K562 (cell line): ENCODE data around the gene NEUROD4. TPM values are rescaled to one million over a fixed set of nuclear protein-coding genes. Genes with fewer than 3 reads are reported as not detected.

Source experiments
- AFF1 ChIP-seq, 2 experiments: fragments of 450-650 bp; IDR thresholded peaks; 2 replicates each; pipeline ENCODE4 v1.6.1; 2018; ENCODE audit warnings: mild to moderate bottlenecking in 2 of 2, low read depth in 1 of 2; ENCODE audit not compliant: partially characterized antibody in 2 of 2
- ARID1B ChIP-seq: fragments of 450-650 bp; IDR thresholded peaks from 2 replicates; pipeline ENCODE4 v1.6.1; 2016; ENCODE audit warnings: antibody characterized with exemption, mild to moderate bottlenecking, inconsistent platforms
- BRCA1 ChIP-seq, 2 experiments: fragments of 450-650 bp in 1 of 2; sonication (generic) in 1 of 2; formaldehyde crosslinking in 1 of 2; IDR thresholded peaks; 2 replicates each; pipeline versions ENCODE4 v1.5.0 to v1.6.1; 2017 to 2020; ENCODE audit warnings: mild to moderate bottlenecking in 1 of 2, missing genetic modification reagents in 1 of 2
- CBFA2T3 ChIP-seq: fragments of 450-650 bp; IDR thresholded peaks from 2 replicates; pipeline ENCODE4 v1.6.1; 2017
- CBFB ChIP-seq: sonication (generic); formaldehyde crosslinking; IDR thresholded peaks from 2 replicates; pipeline ENCODE4 v1.4.0; 2020; ENCODE audit warnings: mild to moderate bottlenecking, missing genetic modification reagents
- CEBPG ChIP-seq, 3 experiments: fragments of 200-800 bp in 1 of 3; sonication (Bioruptor generic) in 1 of 3; sonication (generic) in 1 of 3; formaldehyde crosslinking in 1 of 3; IDR thresholded peaks in 2 of 3; conservative IDR thresholded peaks in 1 of 3; 2 replicates each; pipeline versions ENCODE4 v1.6.1 to v1.8.0; 2016 to 2022; ENCODE audit warnings: missing compliant biosample characterization in 2 of 3, missing genetic modification characterization in 2 of 3, mild to moderate bottlenecking in 1 of 3, missing genetic modification reagents in 1 of 3
- EHMT2 ChIP-seq: fragments of 450-650 bp; IDR thresholded peaks from 2 replicates; pipeline ENCODE4 v1.6.1; 2018; ENCODE audit warnings: antibody characterized with exemption
- HNRNPH1 ChIP-seq: fragments of 200-400 bp; formaldehyde crosslinking; optimal IDR thresholded peaks from 2 replicates; pipeline ENCODE3; 2017; ENCODE audit warnings: low read depth, mild to moderate bottlenecking, low read length, moderate library complexity
- KDM1A ChIP-seq, 2 experiments: fragments of 450-650 bp; IDR thresholded peaks; 2 replicates each; pipeline ENCODE4 v1.6.1; 2016; ENCODE audit warnings: mild to moderate bottlenecking in 2 of 2
- MAFF ChIP-seq: IDR thresholded peaks from 2 replicates; pipeline ENCODE4 v1.6.1; 2012; ENCODE audit warnings: low read length, improper control_type of control experiment
- MTF1 ChIP-seq: fragments of 250-450 bp; sonication (Bioruptor Pico); IDR thresholded peaks from 2 replicates; pipeline ENCODE4 v1.9.0; 2021; ENCODE audit warnings: moderate library complexity, mild to moderate bottlenecking, inconsistent platforms, borderline replicate concordance
- MYNN ChIP-seq, 2 experiments: sonication (generic); formaldehyde crosslinking in 1 of 2; IDR thresholded peaks; 2 replicates each; pipeline versions ENCODE4 v1.5.0 to v1.6.1; 2016 to 2020; ENCODE audit warnings: antibody characterized with exemption in 1 of 2, missing genetic modification reagents in 1 of 2
- NBN ChIP-seq: fragments of 450-650 bp; IDR thresholded peaks from 2 replicates; pipeline ENCODE4 v1.6.1; 2016; ENCODE audit warnings: low read depth, mild to moderate bottlenecking
- NFIC ChIP-seq: fragments of 450-650 bp; IDR thresholded peaks from 2 replicates; pipeline ENCODE4 v1.6.1; 2017; ENCODE audit warnings: mild to moderate bottlenecking, inconsistent platforms
- PHB ChIP-seq: fragments of 250-450 bp; sonication (Bioruptor Pico); IDR thresholded peaks from 2 replicates; pipeline ENCODE4 v1.5.0; 2021
- POLR2A ChIP-seq: fragments of 450-650 bp; conservative IDR thresholded peaks from 2 replicates; pipeline ENCODE4 v1.6.1; 2016
- PYGO2 ChIP-seq: fragments of 450-650 bp; IDR thresholded peaks from 2 replicates; pipeline ENCODE4 v1.6.1; 2016; ENCODE audit warnings: mild to moderate bottlenecking, missing genetic modification characterization, moderate library complexity, missing compliant biosample characterization
- RBM39 ChIP-seq: fragments of 200-400 bp; formaldehyde crosslinking; optimal IDR thresholded peaks from 2 replicates; pipeline ENCODE3; 2018; ENCODE audit warnings: low read depth, low read length
- SIN3B ChIP-seq: fragments of 450-650 bp; IDR thresholded peaks from 2 replicates; pipeline ENCODE4 v1.6.1; 2017; ENCODE audit warnings: low read depth, mild to moderate bottlenecking, moderate library complexity
- SMARCB1 ChIP-seq: IDR thresholded peaks from 2 replicates; pipeline ENCODE4 v1.6.1; 2011; ENCODE audit warnings: improper control_type of control experiment, low read depth; ENCODE audit not compliant: insufficient read length
- SMARCC2 ChIP-seq: fragments of 450-650 bp; IDR thresholded peaks from 2 replicates; pipeline ENCODE4 v1.6.1; 2017; ENCODE audit warnings: antibody characterized with exemption, moderate library complexity, mild to moderate bottlenecking, low read depth
- TEAD2 ChIP-seq: fragments of 450-650 bp; IDR thresholded peaks from 2 replicates; pipeline ENCODE4 v1.6.1; 2016; ENCODE audit warnings: missing genetic modification characterization, control low read depth, missing compliant biosample characterization
- ZBED1 ChIP-seq: IDR thresholded peaks from 2 replicates; pipeline ENCODE4 v1.6.1; 2014
- ZNF324 ChIP-seq: fragments of 250-450 bp; sonication (Bioruptor Pico); IDR thresholded peaks from 2 replicates; pipeline ENCODE4 v1.4.0; 2020; ENCODE audit warnings: mild to moderate bottlenecking
- ZNF445 ChIP-seq: fragments of 250-450 bp; sonication (Bioruptor Pico); IDR thresholded peaks from 2 replicates; pipeline ENCODE4 v1.4.0; 2020; ENCODE audit warnings: low read depth, mild to moderate bottlenecking, moderate library complexity
- ZNF75A ChIP-seq: fragments of 450-650 bp; formaldehyde crosslinking; IDR thresholded peaks from 2 replicates; pipeline ENCODE4 v1.4.0; 2020; ENCODE audit warnings: mild to moderate bottlenecking
- ZNF77 ChIP-seq: fragments of 250-450 bp; sonication (Bioruptor Pico); IDR thresholded peaks from 2 replicates; pipeline ENCODE4 v1.5.0; 2020
- polyA plus RNA-seq, 8 experiments: library from polyadenylated mRNA; depleted of rRNA in 4 of 8; stranded (reverse) in 5 of 8; unstranded in 3 of 8; fragments of >200 nt; fragmentation: Nextera tagmentation in 2 of 8; fragmentation: Illumina TruSeq in 1 of 8; extraction: Ambion mirVana in 2 of 8; extraction: Trizol in 1 of 8; gene quantifications; 2 replicates each; pipeline versions ENCODE4 v1.2.1 to v1.2.3, GENCODE V29; 2011 to 2014; ENCODE audit warnings: inconsistent platforms in 1 of 8, missing spikeins in 1 of 8
- total RNA-seq, 7 experiments: library from RNA; depleted of rRNA in 6 of 7; stranded (reverse); fragments of >200 nt in 6 of 7; fragmentation: Illumina TruSeq in 2 of 7; extraction: Trizol in 2 of 7; gene quantifications; 2 replicates each; pipeline versions ENCODE4 v1.2.1 to v1.2.3, GENCODE V29; 2011 to 2021; ENCODE audit warnings: low replicate concordance in 1 of 7
- TF ChIP-seq, protein P1 (sequence below): sonication (generic); formaldehyde crosslinking; IDR thresholded peaks from 2 replicates; pipeline ENCODE4 v1.8.1; 2022; ENCODE audit warnings: missing genetic modification reagents

The NEUROD4 gene
- total and polyA plus RNA-seq, 9 of the 15 experiments (the other 6 are each of a cell fraction or from before 2014, with no cell fraction given) = not detected

DNA sequence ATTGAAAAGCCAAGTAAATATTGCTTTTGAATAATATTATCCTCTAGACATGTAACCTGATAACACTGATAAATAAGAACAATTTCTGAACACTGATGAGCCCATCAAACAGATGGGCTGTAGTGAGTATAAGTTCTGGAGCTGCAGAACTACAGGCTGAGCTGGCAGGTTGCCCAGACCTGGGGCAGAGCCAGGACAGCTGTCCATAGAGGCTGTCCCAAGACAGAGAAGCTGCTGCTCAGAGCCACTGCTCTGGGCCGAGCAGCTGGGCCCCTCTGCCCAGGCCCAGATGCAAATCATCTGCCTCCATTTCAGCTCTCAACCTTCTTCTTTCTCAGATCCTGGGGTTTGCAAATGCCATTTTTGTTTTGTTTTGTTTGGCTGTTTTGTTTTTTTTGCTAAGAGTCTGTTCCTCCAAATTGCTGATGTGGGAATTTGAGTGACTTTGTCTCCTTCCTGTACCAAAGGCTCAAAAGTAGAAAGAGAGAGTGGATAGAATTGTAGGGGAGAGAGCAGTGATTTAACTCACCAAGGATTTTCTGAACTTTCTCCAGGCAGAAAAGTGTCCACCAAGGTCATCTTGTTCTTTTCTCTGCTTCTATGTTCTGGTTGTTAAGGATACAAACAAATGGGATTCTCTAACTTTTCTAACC, 31.2 kb upstream of the NEUROD4 start (continued):
- no peak for TF ChIP-seq PYGO2
- TF ChIP-seq MTF1 (CRISPR knock-in tag) = no peak
- TF ChIP-seq ZBED1 = no peak
- TF ChIP-seq ZNF324 (CRISPR knock-in tag) = no peak
- no peak for TF ChIP-seq ZNF445
- TF ChIP-seq EHMT2 = no peak
- peak; percentile 43 for TF ChIP-seq CBFA2T3
- no peak for TF ChIP-seq ARID1B
- TF ChIP-seq, protein P1, sequence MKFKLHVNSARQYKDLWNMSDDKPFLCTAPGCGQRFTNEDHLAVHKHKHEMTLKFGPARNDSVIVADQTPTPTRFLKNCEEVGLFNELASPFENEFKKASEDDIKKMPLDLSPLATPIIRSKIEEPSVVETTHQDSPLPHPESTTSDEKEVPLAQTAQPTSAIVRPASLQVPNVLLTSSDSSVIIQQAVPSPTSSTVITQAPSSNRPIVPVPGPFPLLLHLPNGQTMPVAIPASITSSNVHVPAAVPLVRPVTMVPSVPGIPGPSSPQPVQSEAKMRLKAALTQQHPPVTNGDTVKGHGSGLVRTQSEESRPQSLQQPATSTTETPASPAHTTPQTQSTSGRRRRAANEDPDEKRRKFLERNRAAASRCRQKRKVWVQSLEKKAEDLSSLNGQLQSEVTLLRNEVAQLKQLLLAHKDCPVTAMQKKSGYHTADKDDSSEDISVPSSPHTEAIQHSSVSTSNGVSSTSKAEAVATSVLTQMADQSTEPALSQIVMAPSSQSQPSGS (CRISPR knock-in tag) = no peak
- no peak for TF ChIP-seq SIN3B
- TF ChIP-seq MYNN (IDR thresholded peaks at IDR 0.05) = 0 out of 2 replicates have a peak, but pooled peaks have one; percentile 44
- TF ChIP-seq MYNN (CRISPR knock-in tag; IDR thresholded peaks at IDR 0.05) = no peak
- no peak for TF ChIP-seq AFF1 (IDR thresholded peaks at IDR 0.05; ENCODE audit: low read depth in 1 of 2, partially characterized antibody in 2 of 2)
- TF ChIP-seq BRCA1 (IDR thresholded peaks at IDR 0.05) = no peak
- TF ChIP-seq BRCA1 (CRISPR knock-in tag; IDR thresholded peaks at IDR 0.05) = no peak
- TF ChIP-seq MAFF = peak; percentile 60
- no peak for TF ChIP-seq POLR2A
- no peak for TF ChIP-seq SMARCB1
- no peak for TF ChIP-seq TEAD2 (tag)
- TF ChIP-seq NFIC = peak; percentile 97
- TF ChIP-seq CEBPG (CRISPR knock-in tag; IDR thresholded peaks at IDR 0.05) = no peak
- no peak for TF ChIP-seq CEBPG (tag; conservative IDR thresholded peaks at IDR 0.05 in 1 of 2, IDR thresholded peaks at IDR 0.05 in 1 of 2)
- no peak for TF ChIP-seq NBN
- no peak for TF ChIP-seq ZNF75A (CRISPR knock-in tag)
- TF ChIP-seq CBFB (CRISPR knock-in tag) = no peak
- TF ChIP-seq SMARCC2 = no peak
- no peak for TF ChIP-seq PHB (CRISPR knock-in tag)
- TF ChIP-seq KDM1A (IDR thresholded peaks at IDR 0.05) = no peak
- TF ChIP-seq RBM39 = no peak
- no peak for TF ChIP-seq HNRNPH1
- TF ChIP-seq ZNF77 (CRISPR knock-in tag) = no peak
- TF ChIP-seq, all 486 proteins: peak for 19
